Measurements from ENCODE around the gene ALOX5AP. TPM values are rescaled to one million over a fixed set of nuclear protein-coding genes. Genes with fewer than 3 reads are reported as not detected.

The ALOX5AP gene
- total RNA-seq, 1 experiment from 2014 or later: not detected

GRCh38 chr13:30730526-30730925 is 4.8 kb upstream of the ALOX5AP start:
- no peak for TF ChIP-seq EZH2phosphoT487 (IDR thresholded peaks at IDR 0.05; ENCODE audit: borderline replicate concordance, low read length)
- TF ChIP-seq EZH2 (IDR thresholded peaks at IDR 0.05; ENCODE audit: low read length, unreplicated experiment): no peak
- TF ChIP-seq, protein P1, sequence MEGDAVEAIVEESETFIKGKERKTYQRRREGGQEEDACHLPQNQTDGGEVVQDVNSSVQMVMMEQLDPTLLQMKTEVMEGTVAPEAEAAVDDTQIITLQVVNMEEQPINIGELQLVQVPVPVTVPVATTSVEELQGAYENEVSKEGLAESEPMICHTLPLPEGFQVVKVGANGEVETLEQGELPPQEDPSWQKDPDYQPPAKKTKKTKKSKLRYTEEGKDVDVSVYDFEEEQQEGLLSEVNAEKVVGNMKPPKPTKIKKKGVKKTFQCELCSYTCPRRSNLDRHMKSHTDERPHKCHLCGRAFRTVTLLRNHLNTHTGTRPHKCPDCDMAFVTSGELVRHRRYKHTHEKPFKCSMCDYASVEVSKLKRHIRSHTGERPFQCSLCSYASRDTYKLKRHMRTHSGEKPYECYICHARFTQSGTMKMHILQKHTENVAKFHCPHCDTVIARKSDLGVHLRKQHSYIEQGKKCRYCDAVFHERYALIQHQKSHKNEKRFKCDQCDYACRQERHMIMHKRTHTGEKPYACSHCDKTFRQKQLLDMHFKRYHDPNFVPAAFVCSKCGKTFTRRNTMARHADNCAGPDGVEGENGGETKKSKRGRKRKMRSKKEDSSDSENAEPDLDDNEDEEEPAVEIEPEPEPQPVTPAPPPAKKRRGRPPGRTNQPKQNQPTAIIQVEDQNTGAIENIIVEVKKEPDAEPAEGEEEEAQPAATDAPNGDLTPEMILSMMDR (conservative IDR thresholded peaks at IDR 0.05; ENCODE audit: low read depth, low read length): no peak
- H3K79me2 ChIP-seq (ENCODE audit: low read length): no peaks in the 10 kb centered on the region
- no TSS peak for BruUV-seq (replicated peaks)

DNA sequence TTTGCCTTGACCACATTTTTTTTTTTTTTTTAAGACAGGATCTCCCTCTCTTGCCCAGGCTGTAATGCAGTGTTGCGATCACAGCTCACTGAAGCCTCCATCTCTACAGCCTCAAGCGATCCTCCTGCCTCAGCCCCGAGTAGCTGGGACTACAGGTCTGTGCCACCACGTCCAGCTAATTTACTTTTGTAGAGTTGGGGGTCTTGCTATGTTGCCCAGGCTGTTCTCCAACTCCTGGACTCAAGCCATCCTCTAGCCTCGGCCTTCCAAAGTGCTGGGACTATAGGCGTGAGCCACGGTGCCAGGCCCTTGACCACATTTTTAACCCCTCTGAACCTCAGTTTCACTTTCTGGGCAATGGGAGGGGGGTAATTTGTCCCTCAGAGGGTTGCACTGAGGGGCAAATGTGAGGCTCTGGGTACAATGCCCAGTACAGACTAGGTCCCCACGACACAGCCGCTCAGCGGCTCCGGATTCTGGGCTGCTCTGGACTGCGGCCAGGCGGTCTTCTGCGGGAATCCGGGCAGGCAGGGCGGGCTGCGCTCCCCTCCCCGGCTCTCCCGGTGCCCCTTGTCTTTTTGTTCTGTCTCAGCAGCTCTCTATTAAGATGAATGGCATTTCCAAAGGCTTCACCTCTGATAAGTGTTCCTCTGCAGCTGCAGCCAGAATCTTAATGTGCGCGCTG is 3.8 kb upstream of the ALOX5AP start:
- H3K9me2 ChIP-seq (replicated peaks; ENCODE audit: low read length): no peaks in the 10 kb centered on the region
- no peak overlapping the region for H3K4me3 ChIP-seq (ENCODE audit: low read length)
- ATAC-seq: no peak
- H3K9me3 ChIP-seq (ENCODE audit: low read length): no peaks in the 10 kb centered on the region
- TF ChIP-seq, protein P1 (conservative IDR thresholded peaks at IDR 0.05; ENCODE audit: low read depth, low read length): no peak
- no peak for TF ChIP-seq EZH2 (IDR thresholded peaks at IDR 0.05; ENCODE audit: low read length, unreplicated experiment)
- TF ChIP-seq EZH2phosphoT487 (IDR thresholded peaks at IDR 0.05; ENCODE audit: borderline replicate concordance, low read length): no peak
- H3K9ac ChIP-seq (ENCODE audit: low read length): no peak overlapping the region
- H4K20me1 ChIP-seq (ENCODE audit: low read length): no peaks in the 10 kb centered on the region
- no peak for DNase-seq
- POLR2A ChIA-PET (ENCODE audit: unreplicated experiment): no interaction called here
- no peak overlapping the region for H3K4me2 ChIP-seq (ENCODE audit: low read length)
- no peaks in the 10 kb centered on the region for H3K27me3 ChIP-seq (ENCODE audit: low read length)
- H2AFZ ChIP-seq (ENCODE audit: low read length): no peak overlapping the region
- no peak overlapping the region for H3K27ac ChIP-seq (ENCODE audit: low read length)
- no TSS peak for BruUV-seq (replicated peaks)
- CTCF ChIA-PET: no interaction called here
- H3K79me2 ChIP-seq (ENCODE audit: low read length): no peaks in the 10 kb centered on the region
- no peaks in the 10 kb centered on the region for H3F3A ChIP-seq (ENCODE audit: low read length, unreplicated experiment)
- H3K36me3 ChIP-seq (ENCODE audit: low read depth, low read length): no peaks in the 10 kb centered on the region
- H3K4me1 ChIP-seq (ENCODE audit: insufficient read depth, low read length): peaks cover 11% of the 10 kb centered on the region
- intact Hi-C loops (cut with micrococcal nuclease): no loop called here

More at GRCh38 chr13:30730526-30730925, 4.8 kb upstream of the ALOX5AP start:
- no peaks in the 10 kb centered on the region for H3K9me2 ChIP-seq (replicated peaks; ENCODE audit: low read length)
- no peaks in the 10 kb centered on the region for H3F3A ChIP-seq (ENCODE audit: low read length, unreplicated experiment)
- H3K27ac ChIP-seq (ENCODE audit: low read length): no peak overlapping the region
- ATAC-seq (no peak), DNase-seq (no peak)
- H2AFZ ChIP-seq (ENCODE audit: low read length): no peak overlapping the region
- no peaks in the 10 kb centered on the region for H3K9me3 ChIP-seq (ENCODE audit: low read length)
- no peaks in the 10 kb centered on the region for H4K20me1 ChIP-seq (ENCODE audit: low read length)
- peaks cover 11% of the 10 kb centered on the region for H3K4me1 ChIP-seq (ENCODE audit: insufficient read depth, low read length)
- CTCF ChIA-PET: no interaction called here
- intact Hi-C loops (cut with micrococcal nuclease): no loop called here
- H3K9ac ChIP-seq (ENCODE audit: low read length): no peak overlapping the region
- H3K4me2 ChIP-seq (ENCODE audit: low read length): no peak overlapping the region
- H3K27me3 ChIP-seq (ENCODE audit: low read length): no peaks in the 10 kb centered on the region
- no peaks in the 10 kb centered on the region for H3K36me3 ChIP-seq (ENCODE audit: low read depth, low read length)
- POLR2A ChIA-PET (ENCODE audit: unreplicated experiment): no interaction called here
- H3K4me3 ChIP-seq (ENCODE audit: low read length): no peak overlapping the region

DNA sequence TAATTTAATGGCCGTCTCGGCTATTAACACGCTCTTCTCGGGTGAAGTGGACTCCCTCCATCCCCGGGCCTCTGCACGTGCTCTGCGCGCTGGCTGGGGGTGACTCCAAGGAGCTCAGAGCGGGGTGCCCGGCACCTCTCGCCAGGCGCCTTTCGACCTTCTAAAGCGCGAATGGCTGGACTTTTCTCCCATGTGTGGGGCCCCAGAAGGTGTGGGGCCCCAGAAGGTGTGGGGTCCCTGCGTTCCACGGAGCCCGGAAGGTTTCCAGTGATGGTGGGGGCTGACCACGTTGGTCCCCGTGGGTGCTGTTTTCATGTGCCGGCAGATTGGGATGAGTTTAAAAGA is 3.3 kb upstream of the ALOX5AP start:
- H3K36me3 ChIP-seq (ENCODE audit: low read depth, low read length): no peaks in the 10 kb centered on the region
- peaks cover 11% of the 10 kb centered on the region for H3K4me1 ChIP-seq (ENCODE audit: insufficient read depth, low read length)
- no peaks in the 10 kb centered on the region for H3K79me2 ChIP-seq (ENCODE audit: low read length)
- no peak for DNase-seq
- H3K9ac ChIP-seq (ENCODE audit: low read length): no peak overlapping the region
- H3K9me2 ChIP-seq (replicated peaks; ENCODE audit: low read length): no peaks in the 10 kb centered on the region
- H3K9me3 ChIP-seq (ENCODE audit: low read length): no peaks in the 10 kb centered on the region
- H4K20me1 ChIP-seq (ENCODE audit: low read length): no peaks in the 10 kb centered on the region
- POLR2A ChIA-PET (ENCODE audit: unreplicated experiment): no interaction called here
- no peak overlapping the region for H3K4me3 ChIP-seq (ENCODE audit: low read length)
- no peak for TF ChIP-seq EZH2 (IDR thresholded peaks at IDR 0.05; ENCODE audit: low read length, unreplicated experiment)
- TF ChIP-seq, protein P1 (conservative IDR thresholded peaks at IDR 0.05; ENCODE audit: low read depth, low read length): no peak
- TF ChIP-seq EZH2phosphoT487 (IDR thresholded peaks at IDR 0.05; ENCODE audit: borderline replicate concordance, low read length): no peak
- no TSS peak for BruUV-seq (replicated peaks)
- intact Hi-C loops (cut with micrococcal nuclease): no loop called here
- H3K27ac ChIP-seq (ENCODE audit: low read length): no peak overlapping the region
- no peaks in the 10 kb centered on the region for H3K27me3 ChIP-seq (ENCODE audit: low read length)
- H3K4me2 ChIP-seq (ENCODE audit: low read length): no peak overlapping the region
- no peak for ATAC-seq
- CTCF ChIA-PET: no interaction called here
- H3F3A ChIP-seq (ENCODE audit: low read length, unreplicated experiment): no peaks in the 10 kb centered on the region
- H2AFZ ChIP-seq (ENCODE audit: low read length): no peak overlapping the region

Measured in PC-3 (cell line).